Psoas muscle (tissue), 8 donors: ENCODE results near the gene PRKN. TPM values are rescaled to one million over a fixed set of nuclear protein-coding genes. Genes with fewer than 3 reads are reported as not detected.

ENCODE experiments used
- ATAC-seq, 4 donors: fragments of 200-7000 bp; cut with Tn5 transposase; one replicate each; pipeline ENCODE4 v1.9.1; 2020; ENCODE audit warnings: moderate library complexity in 3 of 4, mild to moderate bottlenecking in 2 of 4
- DNase-seq, 2 donors: peaks; one replicate each; pipeline ENCODE4 v3.0.0-alpha.2; 2020
- H3K27ac ChIP-seq: fragments of 200-600 bp; one replicate; pipeline ENCODE4 v1.8.0; 2022
- H3K27me3 ChIP-seq, 3 donors: fragments of 200-600 bp in 1 of 3; one replicate each; pipeline versions ENCODE4 v1.6.1 to v1.8.0; 2013 to 2022; ENCODE audit warnings: low read length in 2 of 3, mild to moderate bottlenecking in 2 of 3, moderate library complexity in 1 of 3; ENCODE audit not compliant: insufficient read depth in 3 of 3
- H3K36me3 ChIP-seq, 2 donors: fragments of 200-600 bp in 1 of 2; one replicate each; pipeline versions ENCODE4 v1.6.1 to v1.8.0; 2013 to 2022; ENCODE audit warnings: low read depth in 1 of 2, mild to moderate bottlenecking in 1 of 2, moderate library complexity in 1 of 2; ENCODE audit not compliant: insufficient read depth in 1 of 2
- H3K4me1 ChIP-seq: fragments of 200-600 bp; one replicate; pipeline ENCODE4 v1.8.0; 2022
- H3K4me3 ChIP-seq: fragments of 200-600 bp; one replicate; pipeline ENCODE4 v1.8.0; 2022; ENCODE audit warnings: mild to moderate bottlenecking
- H3K9me3 ChIP-seq: fragments of 200-600 bp; one replicate; pipeline ENCODE4 v1.8.0; 2022
- WGBS, 3 donors: extraction: QIAGEN DNeasy Blood & Tissue Kit; methylation state at CpG; one replicate each; pipeline versions ENCODE4 v1.1.6 to v1.1.7; 2013; 5-methylcytosine and 5-hydroxymethylcytosine counted together
- intact Hi-C, 2 donors: fragments of 100-400 bp; cut with DNase I; formaldehyde crosslinking; loops; one replicate each; pipeline versions ENCODE4 v1.11.0 to v1.14.2; 2022
- polyA plus RNA-seq, 3 donors: library from polyadenylated mRNA; stranded (reverse); fragments of 200-250 nt; gene quantifications; one replicate each; pipeline ENCODE4 v1.2.3, GENCODE V29; 2013
- total RNA-seq, 4 donors: library from RNA; stranded (reverse); fragmentation: NEBNext Ultra II Directional in 2 of 4; extraction: Animal tissue kit (Norgen Biotek cat#: 25700) in 2 of 4; gene quantifications; one replicate each; pipeline versions ENCODE4 v1.2.1 to v1.2.4, GENCODE V29; 2021 to 2023
- TF ChIP-seq, protein P1 (sequence below): fragments of 200-600 bp; IDR thresholded peaks from one replicate; pipeline ENCODE4 v1.8.0; 2022; ENCODE audit warnings: antibody characterized with exemption
- donor health status: healthy with polysubstance abuse.
- donor health status: DM: no; HTN: no; CAD: no; lungs with moderate emphysema.
- donor health status: Bipolar disorder and iron deficiency.
- donor health status: healthy.
- donor health status: DM: yes; HTN: yes; CAD: no.
- donor health status: DM: no; HTN: no; CAD: no.
- donor health status: DM: no; HTN: no; CAD: no.
- donor health status: DM: yes; HTN: yes; CAD: no.

Gene PRKN
- total and polyA plus RNA-seq, 7 donors = 1.5 to 19.5 (median 11.7) TPM

DNA sequence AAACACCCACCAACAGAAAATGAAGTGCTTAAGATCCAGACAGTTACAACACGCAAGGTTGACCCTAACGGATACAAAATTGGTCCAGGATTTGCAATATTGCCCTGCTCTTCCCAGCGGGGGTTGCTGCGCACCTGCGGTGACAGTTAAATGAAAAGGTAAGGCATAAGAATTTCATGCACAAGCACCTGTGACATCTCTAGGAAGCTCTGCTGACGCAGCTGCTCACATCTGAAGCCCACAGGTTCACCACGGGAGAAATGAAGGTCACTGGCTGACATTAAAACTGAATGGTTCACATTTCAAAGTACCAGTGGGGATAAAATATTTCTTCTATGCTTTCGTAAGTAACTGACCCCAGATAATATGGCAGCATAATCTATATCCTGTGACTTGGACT, 764.4 kb downstream of the PRKN start:
- 76 to 87% (median 81%) methylated on average over 8 of the region's 8 CpGs for WGBS, 3 donors
- no peaks in the 10 kb centered on the region for H3K36me3 ChIP-seq
- H3K4me1 ChIP-seq = no peaks in the 10 kb centered on the region
- ATAC-seq = no peak
- no peak overlapping the region for H3K27ac ChIP-seq
- H3K4me3 ChIP-seq = no peak overlapping the region
- DNase-seq = no peak
- no peaks in the 10 kb centered on the region for H3K27me3 ChIP-seq
- intact Hi-C loops = no loop called here
- H3K9me3 ChIP-seq = no peaks in the 10 kb centered on the region
- TF ChIP-seq, protein P1, sequence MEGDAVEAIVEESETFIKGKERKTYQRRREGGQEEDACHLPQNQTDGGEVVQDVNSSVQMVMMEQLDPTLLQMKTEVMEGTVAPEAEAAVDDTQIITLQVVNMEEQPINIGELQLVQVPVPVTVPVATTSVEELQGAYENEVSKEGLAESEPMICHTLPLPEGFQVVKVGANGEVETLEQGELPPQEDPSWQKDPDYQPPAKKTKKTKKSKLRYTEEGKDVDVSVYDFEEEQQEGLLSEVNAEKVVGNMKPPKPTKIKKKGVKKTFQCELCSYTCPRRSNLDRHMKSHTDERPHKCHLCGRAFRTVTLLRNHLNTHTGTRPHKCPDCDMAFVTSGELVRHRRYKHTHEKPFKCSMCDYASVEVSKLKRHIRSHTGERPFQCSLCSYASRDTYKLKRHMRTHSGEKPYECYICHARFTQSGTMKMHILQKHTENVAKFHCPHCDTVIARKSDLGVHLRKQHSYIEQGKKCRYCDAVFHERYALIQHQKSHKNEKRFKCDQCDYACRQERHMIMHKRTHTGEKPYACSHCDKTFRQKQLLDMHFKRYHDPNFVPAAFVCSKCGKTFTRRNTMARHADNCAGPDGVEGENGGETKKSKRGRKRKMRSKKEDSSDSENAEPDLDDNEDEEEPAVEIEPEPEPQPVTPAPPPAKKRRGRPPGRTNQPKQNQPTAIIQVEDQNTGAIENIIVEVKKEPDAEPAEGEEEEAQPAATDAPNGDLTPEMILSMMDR = no peak

DNA sequence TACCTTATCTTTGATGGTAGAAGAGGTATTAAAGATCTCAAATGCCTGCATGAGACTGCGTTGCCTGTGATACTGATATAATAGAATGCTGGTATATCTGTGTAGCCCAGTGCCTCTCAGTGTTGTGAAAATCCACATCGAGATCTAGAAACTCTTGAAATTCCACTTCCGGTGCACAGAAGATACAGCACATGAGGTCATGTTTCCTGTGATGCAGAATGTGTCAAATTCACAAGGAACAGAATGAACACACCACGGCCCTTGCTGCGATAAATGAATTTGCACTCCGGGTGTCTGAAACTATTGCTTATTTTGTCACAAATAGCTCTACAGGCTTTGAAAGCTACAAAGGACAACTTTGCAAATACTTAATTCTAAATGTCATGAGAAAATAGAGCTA, 765.8 kb downstream of the PRKN start:
- WGBS, 3 donors = 73 to 81% (median 80%) methylated on average over 6 of the region's 6 CpGs
- TF ChIP-seq, protein P1 = no peak
- H3K36me3 ChIP-seq = no peaks in the 10 kb centered on the region
- H3K4me1 ChIP-seq = no peaks in the 10 kb centered on the region
- intact Hi-C loops = no loop called here
- no peaks in the 10 kb centered on the region for H3K9me3 ChIP-seq
- ATAC-seq (no peak), DNase-seq (no peak)
- no peak overlapping the region for H3K4me3 ChIP-seq
- no peak overlapping the region for H3K27ac ChIP-seq
- no peaks in the 10 kb centered on the region for H3K27me3 ChIP-seq

DNA sequence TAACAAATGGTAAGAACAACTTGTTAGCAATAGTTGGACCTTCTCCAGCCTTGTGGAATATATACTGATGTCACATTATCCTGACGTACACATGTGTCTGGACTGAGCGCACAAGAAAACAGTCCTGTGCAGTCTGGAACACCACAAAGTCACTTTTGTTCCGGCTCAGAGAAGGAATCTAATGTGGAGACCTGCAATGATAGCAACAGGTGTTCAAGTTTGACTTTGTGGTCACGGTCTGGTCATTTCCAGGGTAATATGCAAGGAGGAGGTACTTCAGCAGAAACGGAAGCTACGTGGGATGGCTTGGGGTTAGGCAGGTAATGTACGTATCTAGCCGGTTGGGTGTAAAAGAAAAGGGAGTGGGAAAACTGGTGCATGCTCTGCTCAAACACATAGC, 766.5 kb downstream of the PRKN start:
- Histone ChIP-seq H3K4me3 (no peak overlapping the region), H3K27me3 (no peaks in the 10 kb centered on the region), H3K4me1 (no peaks in the 10 kb centered on the region), H3K27ac (no peak overlapping the region), H3K36me3 (no peaks in the 10 kb centered on the region), H3K9me3 (no peaks in the 10 kb centered on the region)
- ATAC-seq (no peak), DNase-seq (no peak)
- TF ChIP-seq, protein P1 = no peak
- WGBS, 3 donors = 84 to 87% (median 87%) methylated on average over 8 of the region's 8 CpGs
- intact Hi-C loops = no loop called here

DNA sequence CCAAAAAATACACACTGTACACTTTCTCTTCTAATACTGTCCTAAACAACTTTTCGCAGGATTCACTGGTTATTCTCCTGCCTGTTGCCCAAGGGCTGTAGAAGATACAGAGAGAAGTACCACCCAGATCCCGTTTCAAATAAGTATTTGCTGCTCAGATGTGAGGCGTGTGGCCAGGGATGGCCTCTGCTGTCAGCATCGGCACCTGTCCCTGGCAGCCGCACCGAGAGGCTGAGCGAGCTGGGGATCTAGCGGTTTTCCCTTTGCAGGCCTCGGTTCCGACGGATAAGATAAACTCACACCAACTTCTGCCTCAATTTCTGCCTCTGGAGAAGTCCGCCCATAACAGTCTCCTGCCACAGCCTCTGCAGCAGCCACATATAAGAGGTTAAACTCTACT, 768.5 kb downstream of the PRKN start:
- intact Hi-C loops = no loop called here
- H3K27ac ChIP-seq = no peak overlapping the region
- no peak overlapping the region for H3K4me3 ChIP-seq
- DNase-seq = no peak
- ATAC-seq = no peak
- no peaks in the 10 kb centered on the region for H3K36me3 ChIP-seq
- H3K9me3 ChIP-seq = no peaks in the 10 kb centered on the region
- H3K27me3 ChIP-seq = no peaks in the 10 kb centered on the region
- TF ChIP-seq, protein P1 = no peak
- 79 to 86% (median 81%) methylated on average over 12 of the region's 12 CpGs for WGBS, 3 donors
- no peaks in the 10 kb centered on the region for H3K4me1 ChIP-seq

DNA sequence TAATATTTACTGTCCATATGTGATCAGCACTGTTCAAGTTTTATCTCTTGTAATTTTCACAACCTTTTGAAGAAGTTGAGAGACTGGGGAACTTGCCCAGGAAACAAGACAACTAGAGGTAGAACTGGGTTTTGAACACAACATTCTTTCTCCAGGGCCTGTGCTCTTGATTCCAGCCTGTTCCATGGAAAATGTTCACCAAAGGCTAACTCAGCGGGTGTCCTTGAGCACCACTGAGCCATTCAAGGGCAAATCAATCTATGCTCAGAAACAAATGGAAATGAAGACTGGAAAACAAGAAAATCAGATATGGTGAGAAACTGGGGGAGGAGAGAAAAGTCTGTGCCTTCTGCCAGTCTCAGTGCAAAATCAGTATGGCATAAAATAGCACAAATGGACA, 771.5 kb downstream of the PRKN start:
- intact Hi-C loops = no loop called here
- Histone ChIP-seq H3K27ac (no peak overlapping the region), H3K27me3 (no peaks in the 10 kb centered on the region), H3K9me3 (no peaks in the 10 kb centered on the region), H3K4me1 (no peaks in the 10 kb centered on the region), H3K4me3 (no peak overlapping the region), H3K36me3 (no peaks in the 10 kb centered on the region)
- ATAC-seq (no peak), DNase-seq (no peak)
- WGBS, 3 donors = 92 to 100% (median 97%) methylated on average over 1 of the region's 1 CpG
- TF ChIP-seq, protein P1 = no peak
